GM12878 (cell line): ENCODE data around the gene AKAP8. TPM values are rescaled to one million over a fixed set of nuclear protein-coding genes. Genes with fewer than 3 reads are reported as not detected.
A peak's percentile ranks its signal among the peaks of the same experiment; 100 is the strongest.

Experiments
- ATAC-seq: fragments of 200-7000 bp; cut with Tn5 transposase; 3 replicates; pipeline ENCODE4 v1.9.1; 2020; ENCODE audit warnings: mild to moderate bottlenecking, moderate library complexity
- BruUV-seq: library from RNA; stranded (reverse); fragments of 400-500 nt; replicated peaks from 2 replicates; lab custom pipeline; 2021; lab: Mats Ljungman, UMichigan
- CTCF ChIA-PET: fragments of 300-600 bp; sonication (Branson Sonifier 250); formaldehyde crosslinking; extraction: SDS; loops from one replicate; lab custom pipeline; 2021; ENCODE audit warnings: inconsistent platforms; lab: Yijun Ruan, JAX
- POLR2A ChIA-PET: fragments of 350-600 bp; formaldehyde crosslinking; extraction: SDS; loops from one replicate; lab custom pipeline; 2021; ENCODE audit warnings: inconsistent platforms; lab: Charles Lee
- RAD21 ChIA-PET: fragments of 300-600 bp; sonication (Branson Sonifier 250); formaldehyde crosslinking; loops from one replicate; lab custom pipeline; 2023; ENCODE audit warnings: antibody characterized with exemption; ENCODE audit not compliant: unreplicated experiment; lab: Charles Lee
- SMC1A ChIA-PET: fragments of 300-600 bp; sonication (Branson Sonifier 250); formaldehyde crosslinking; loops from one replicate; lab custom pipeline; 2023; ENCODE audit not compliant: unreplicated experiment, uncharacterized antibody; lab: Charles Lee
- DNase-seq: peaks from one replicate; pipeline ENCODE4 v3.0.0-alpha.2; 2011; ENCODE audit warnings: low read depth, low spot score
- FAIRE-seq: peaks from 3 replicates; lab custom pipeline; 2011; peaks lifted over from hg19 to GRCh38; lab: Jason Lieb, UNC
- H2AFZ ChIP-seq: 2 replicates; pipeline ENCODE4 v1.6.0; 2011; ENCODE audit warnings: low read depth, low read length, control low read depth; ENCODE audit not compliant: control insufficient read depth
- H3K27ac ChIP-seq: 2 replicates; pipeline ENCODE4 v1.5.1; 2011; ENCODE audit warnings: control low read depth; ENCODE audit not compliant: control insufficient read depth, insufficient read depth
- H3K27me3 ChIP-seq, 2 experiments: replicated peaks in 1 of 2; 2 replicates each; pipeline versions ENCODE4 v1.6.0 to v1.6.1; 2011; ENCODE audit warnings: low read length in 1 of 2; ENCODE audit not compliant: control insufficient read depth in 2 of 2, insufficient read depth in 2 of 2
- H3K36me3 ChIP-seq, 2 experiments: 2 replicates each; pipeline ENCODE4 v1.5.1; 2011; ENCODE audit warnings: low read length in 1 of 2; ENCODE audit not compliant: control insufficient read depth in 2 of 2, insufficient read depth in 2 of 2
- H3K4me1 ChIP-seq: 2 replicates; pipeline ENCODE4 v1.6.1; 2011; ENCODE audit warnings: mild to moderate bottlenecking, low read length, moderate library complexity, mixed read lengths; ENCODE audit not compliant: control insufficient read depth, insufficient read depth
- H3K4me2 ChIP-seq: 2 replicates; pipeline ENCODE4 v1.6.0; 2011; ENCODE audit warnings: control low read depth; ENCODE audit not compliant: control insufficient read depth, insufficient read depth
- H3K4me3 ChIP-seq: fragments of 200-600 bp; sonication (generic); 2 replicates; pipeline ENCODE4 v1.5.1; 2016
- H3K79me2 ChIP-seq: 2 replicates; pipeline ENCODE4 v1.6.0; 2011; ENCODE audit warnings: low read length; ENCODE audit not compliant: control insufficient read depth, insufficient read depth
- H3K9ac ChIP-seq: 2 replicates; pipeline ENCODE4 v1.8.0; 2011; ENCODE audit warnings: low read length, control low read depth, mixed read lengths; ENCODE audit not compliant: control insufficient read depth, insufficient read depth
- H3K9me3 ChIP-seq: replicated peaks from 3 replicates; pipeline ENCODE4 v1.5.1; 2011; ENCODE audit warnings: mild to moderate bottlenecking, low read length; ENCODE audit not compliant: control insufficient read depth, insufficient read depth
- H4K20me1 ChIP-seq: 2 replicates; pipeline ENCODE4 v1.6.0; 2011; ENCODE audit not compliant: control insufficient read depth, insufficient read depth
- BCL11A ChIP-seq: IDR thresholded peaks from 2 replicates; pipeline ENCODE4 v1.6.1; 2011; ENCODE audit warnings: low read depth, low read length
- BHLHE40 ChIP-seq, 2 experiments: fragments of 450-650 bp in 1 of 2; IDR thresholded peaks; 2 replicates each; pipeline ENCODE4 v1.6.1; 2011 to 2017; ENCODE audit warnings: low read depth in 2 of 2, borderline replicate concordance in 1 of 2, improper control_type of control experiment in 1 of 2, low read length in 1 of 2, mild to moderate bottlenecking in 1 of 2
- CBFB ChIP-seq: IDR thresholded peaks from 2 replicates; pipeline ENCODE4 v1.6.1; 2016; ENCODE audit warnings: antibody characterized with exemption, low read depth
- CREM ChIP-seq: IDR thresholded peaks from 2 replicates; pipeline ENCODE4 v1.6.1; 2014; ENCODE audit warnings: antibody characterized with exemption, low read depth
- DPF2 ChIP-seq: fragments of 450-650 bp; IDR thresholded peaks from 2 replicates; pipeline ENCODE4 v1.6.1; 2017; ENCODE audit warnings: mild to moderate bottlenecking
- EED ChIP-seq: sonication (generic); IDR thresholded peaks from 2 replicates; pipeline ENCODE4 v1.6.1; 2016; ENCODE audit warnings: antibody characterized with exemption, low read depth
- IKZF1 ChIP-seq: fragments of 450-650 bp; conservative IDR thresholded peaks from 2 replicates; pipeline ENCODE4 v1.6.1; 2017; ENCODE audit warnings: antibody characterized with exemption, mild to moderate bottlenecking
- IKZF2 ChIP-seq, 2 experiments: fragments of 450-650 bp; IDR thresholded peaks; 2 replicates each; pipeline ENCODE4 v1.6.1; 2017; ENCODE audit warnings: mild to moderate bottlenecking in 2 of 2, moderate library complexity in 2 of 2
- MEF2B ChIP-seq: fragments of 450-650 bp; IDR thresholded peaks from 2 replicates; pipeline ENCODE4 v1.6.1; 2018; ENCODE audit warnings: mild to moderate bottlenecking, moderate library complexity; ENCODE audit not compliant: partially characterized antibody, poor library complexity, severe bottlenecking
- MTA2 ChIP-seq: fragments of 450-650 bp; IDR thresholded peaks from 2 replicates; pipeline ENCODE4 v1.6.1; 2016; ENCODE audit warnings: low read depth, mild to moderate bottlenecking, moderate library complexity
- PAX5 ChIP-seq: IDR thresholded peaks from 2 replicates; pipeline ENCODE4 v1.6.1; 2011; ENCODE audit warnings: low read depth, low read length, borderline replicate concordance
- RUNX3 ChIP-seq: IDR thresholded peaks from 2 replicates; pipeline ENCODE4 v1.6.1; 2012; ENCODE audit warnings: low read length, inconsistent platforms
- TAF1 ChIP-seq: IDR thresholded peaks from 2 replicates; pipeline ENCODE4 v1.6.1; 2011; ENCODE audit warnings: mild to moderate bottlenecking, low read depth, low read length, borderline replicate concordance
- ZNF274 ChIP-seq: IDR thresholded peaks from one replicate; pipeline ENCODE4 v1.8.0; 2011; ENCODE audit not compliant: insufficient read length, insufficient read depth
- WGBS: methylation state at CpG from one replicate; pipeline ENCODE4 v1.1.6; 2016; ENCODE audit warnings: low lambda C conversion rate; ENCODE audit not compliant: insufficient replicate concordance, insufficient coverage; ENCODE audit errors: missing lambda C conversion rate; 5-methylcytosine and 5-hydroxymethylcytosine counted together
- in situ Hi-C: fragments of 300-500 bp; cut with MboI; formaldehyde crosslinking; loops from 9 replicates; pipeline ENCODE4 v1.14.3; 2018; ENCODE audit warnings: mixed read lengths
- intact Hi-C: fragments of 100-400 bp; cut with micrococcal nuclease; formaldehyde crosslinking; loops from one replicate; pipeline ENCODE4 v1.14.2; 2022; ENCODE audit not compliant: unreplicated experiment
- polyA plus RNA-seq, 11 experiments: library from polyadenylated mRNA; depleted of rRNA in 4 of 11; unstranded in 6 of 11; stranded (reverse) in 5 of 11; fragments of >200 nt; fragmentation: Nextera tagmentation in 4 of 11; fragmentation: Illumina TruSeq in 1 of 11; extraction: Ambion mirVana in 4 of 11; extraction: Trizol in 1 of 11; gene quantifications; 1 replicate in 1 of 11; 2 replicates in 10 of 11; pipeline versions ENCODE4 v1.2.1 to v1.2.3, GENCODE V29; 2011 to 2016; ENCODE audit warnings: inconsistent platforms in 2 of 11, missing spikeins in 2 of 11, low read depth in 1 of 11
- total RNA-seq, 4 experiments: library from RNA; depleted of rRNA in 3 of 4; stranded (reverse); fragments of >200 nt in 3 of 4; fragmentation: Illumina TruSeq in 1 of 4; extraction: Trizol in 1 of 4; gene quantifications; 2 replicates each; pipeline versions ENCODE4 v1.2.1 to v1.2.3, GENCODE V29; 2013 to 2021
- TF ChIP-seq, protein P1 (sequence below): fragments of 450-650 bp; IDR thresholded peaks from 2 replicates; pipeline ENCODE4 v1.6.1; 2014; ENCODE audit warnings: mild to moderate bottlenecking

AKAP8 gene
- total and polyA plus RNA-seq, 10 of the 15 experiments (the other 5 are each of a cell fraction or from before 2014, with no cell fraction given), result 5.3 to 57.7 (median 20.6) TPM

DNA sequence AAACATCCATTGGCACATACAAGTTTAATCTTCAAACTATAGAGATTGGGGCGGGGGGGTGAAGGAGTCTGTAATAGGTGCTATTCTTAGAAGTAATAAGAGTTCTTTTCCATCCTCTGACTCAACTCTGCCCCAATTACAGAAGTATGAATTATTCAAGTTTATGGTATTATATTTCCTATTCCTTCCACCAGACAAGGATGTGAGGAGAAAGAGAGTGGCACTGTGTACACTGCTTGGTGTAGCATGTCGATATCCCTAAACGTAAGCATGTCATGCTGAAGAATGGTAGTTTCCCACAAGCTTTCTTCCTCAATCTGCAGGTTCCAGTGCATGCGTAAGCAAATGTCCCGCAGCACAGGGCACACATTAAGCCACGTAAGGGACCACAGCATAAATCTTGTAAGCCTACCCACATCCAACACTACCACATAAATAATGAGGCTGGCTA, 61.3 kb downstream of the AKAP8 start:
- SMC1A ChIA-PET, result interaction anchor here (1.1 to 2.2 kb wide), 5 partner anchors 15 to 49 kb away, joined by 3 to 12 read pairs (median 6); partner anchors contain the start of gene BRD4
- POLR2A ChIA-PET, result interaction anchor here (1.0 to 2.0 kb wide), 3 partner anchors 15 to 33 kb away, joined by 3 to 15 read pairs (median 4); no protein-coding TSS in a partner anchor
- Histone ChIP-seq H3K9ac (no peak overlapping the region; the same call in 1 of the 2 replicates), H3K79me2 (peaks cover 95% of the 10 kb centered on the region), H3K27ac (peak overlapping the region; percentile 73), H2AFZ (no peak overlapping the region), H3K4me1 (peaks cover 42% of the 10 kb centered on the region), H3K4me2 (peak overlapping the region; percentile 77), H3K4me3 (0 out of 2 replicates have a peak overlapping the region, but pooled peaks have one; percentile 17), H3K9me3 (no peaks in the 10 kb centered on the region), H3K36me3 (peaks cover 2 to 5% of the 10 kb centered on the region in 2 experiments), H4K20me1 (peaks cover 35% of the 10 kb centered on the region), H3K27me3 (no peaks in the 10 kb centered on the region)
- peak; percentile 81 for ATAC-seq
- RAD21 ChIA-PET, result interaction anchor here (0.6 to 3.4 kb wide), 2 partner anchors 15 to 30 kb away, joined by 3 to 22 read pairs; partner anchors contain the start of gene BRD4
- in situ Hi-C loops, result no loop called here
- no peak for TF ChIP-seq CBFB
- 0 out of 2 replicates have a peak, but pooled peaks have one; percentile 13 for TF ChIP-seq CREM
- 0 out of 2 replicates have a peak, but pooled peaks have one; percentile 43 for TF ChIP-seq IKZF1
- peak; percentile 45; the same call in 1 of the 2 replicates for TF ChIP-seq EED
- peak; percentile 15 to 49; a peak in 1 of 4 replicates for TF ChIP-seq BHLHE40 (IDR thresholded peaks at IDR 0.05; ENCODE audit: borderline replicate concordance in 1 of 2, low read depth in 2 of 2, low read length in 1 of 2)
- no peak for TF ChIP-seq TAF1
- TF ChIP-seq RUNX3, result peak; percentile 37; the same call in 1 of the 2 replicates
- TF ChIP-seq BCL11A, result 0 out of 2 replicates have a peak, but pooled peaks have one; percentile 3
- peak; percentile 68; the same call in 1 of the 2 replicates for TF ChIP-seq PAX5
- no peak for TF ChIP-seq ZNF274
- peak; percentile 74; a peak in 3 of 4 replicates for TF ChIP-seq IKZF2 (IDR thresholded peaks at IDR 0.05)
- TF ChIP-seq MTA2, result peak; percentile 65
- TF ChIP-seq DPF2, result 0 out of 2 replicates have a peak, but pooled peaks have one; percentile 15
- TF ChIP-seq MEF2B, result peak; percentile 18
- TF ChIP-seq, protein P1, sequence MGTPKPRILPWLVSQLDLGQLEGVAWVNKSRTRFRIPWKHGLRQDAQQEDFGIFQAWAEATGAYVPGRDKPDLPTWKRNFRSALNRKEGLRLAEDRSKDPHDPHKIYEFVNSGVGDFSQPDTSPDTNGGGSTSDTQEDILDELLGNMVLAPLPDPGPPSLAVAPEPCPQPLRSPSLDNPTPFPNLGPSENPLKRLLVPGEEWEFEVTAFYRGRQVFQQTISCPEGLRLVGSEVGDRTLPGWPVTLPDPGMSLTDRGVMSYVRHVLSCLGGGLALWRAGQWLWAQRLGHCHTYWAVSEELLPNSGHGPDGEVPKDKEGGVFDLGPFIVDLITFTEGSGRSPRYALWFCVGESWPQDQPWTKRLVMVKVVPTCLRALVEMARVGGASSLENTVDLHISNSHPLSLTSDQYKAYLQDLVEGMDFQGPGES, result no peak
- CTCF ChIA-PET, result interaction anchor here (1.0 to 1.4 kb wide), 2 partner anchors 11 to 16 kb away, joined by 3 to 5 read pairs; no protein-coding TSS in a partner anchor
- BruUV-seq, result no TSS peak
- intact Hi-C loops, result no loop called here
- DNase-seq, result peak; percentile 48
- WGBS, result 22% methylated on average over 6 of the region's 6 CpGs
- FAIRE-seq, result peak; percentile 59
